Activated CD8-positive, alpha-beta memory T cell treated with anti-CD3 and anti-CD28 coated beads, Interleukin-2, amount 50 U/mL, for 48 hours (primary cell): Measurements from ENCODE around the gene NCKAP5.
"Not testable (repeated sequence)": the region's sequence is repeated elsewhere in the genome, so short reads cannot be mapped to it uniquely, and the experiment has no call there.

Source experiments
- DNase-seq: peaks from one replicate; pipeline ENCODE4 v3.0.0-alpha.2; 2020

The NCKAP5 gene

DNA sequence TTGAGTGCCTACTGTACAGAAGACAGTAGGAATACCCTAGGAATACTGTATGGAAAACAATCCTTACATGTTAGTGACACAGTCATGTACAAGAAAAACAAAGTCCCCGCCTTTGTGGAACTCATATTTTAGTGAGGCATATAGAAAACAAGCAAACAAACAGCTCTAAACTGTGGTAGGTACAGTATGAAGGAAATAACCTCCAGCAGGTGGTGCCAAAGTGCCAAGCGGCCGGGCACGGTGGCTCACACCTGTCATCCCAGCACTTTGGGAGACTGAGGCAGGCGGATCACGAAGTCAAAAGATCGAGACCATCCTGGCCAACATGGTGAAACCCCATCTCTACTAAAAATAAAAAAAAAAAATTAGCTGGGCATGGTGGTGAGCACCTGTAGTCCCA, 48.6 kb downstream of the NCKAP5 start:
- not testable (repeated sequence) for DNase-seq

DNA sequence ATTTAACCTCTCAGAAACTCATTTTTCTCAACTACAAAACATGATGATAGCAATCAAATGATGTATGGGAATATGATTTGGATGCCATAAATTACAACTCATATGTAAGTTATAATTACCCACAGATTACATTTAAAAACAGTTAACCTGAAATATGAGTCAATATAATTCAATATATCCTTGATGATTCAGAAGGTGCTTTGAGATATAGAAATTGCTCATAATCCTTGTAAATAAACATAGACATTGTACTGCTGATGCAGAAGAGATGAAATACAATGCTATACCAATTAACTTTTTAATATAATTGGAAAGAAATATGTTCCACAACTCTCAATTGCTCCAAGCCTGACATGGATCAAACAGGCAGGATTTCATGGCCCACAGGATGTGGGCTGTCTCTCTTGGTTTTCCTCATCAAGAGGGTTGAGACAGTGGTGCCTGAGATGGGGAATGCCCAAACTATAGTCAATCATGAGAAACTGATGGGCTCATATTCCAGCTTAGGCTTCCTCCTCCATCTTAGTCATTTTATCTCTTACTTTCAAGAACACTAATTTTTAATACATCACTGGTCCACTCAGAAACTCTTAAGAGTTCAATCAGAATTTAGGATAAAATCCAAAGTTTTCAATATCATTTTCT, 49.4 kb downstream of the NCKAP5 start:
- DNase-seq, result no peak

GRCh38 chr2:133517876-133518275, 50.4 kb downstream of the NCKAP5 start:
- no peak for DNase-seq

DNA sequence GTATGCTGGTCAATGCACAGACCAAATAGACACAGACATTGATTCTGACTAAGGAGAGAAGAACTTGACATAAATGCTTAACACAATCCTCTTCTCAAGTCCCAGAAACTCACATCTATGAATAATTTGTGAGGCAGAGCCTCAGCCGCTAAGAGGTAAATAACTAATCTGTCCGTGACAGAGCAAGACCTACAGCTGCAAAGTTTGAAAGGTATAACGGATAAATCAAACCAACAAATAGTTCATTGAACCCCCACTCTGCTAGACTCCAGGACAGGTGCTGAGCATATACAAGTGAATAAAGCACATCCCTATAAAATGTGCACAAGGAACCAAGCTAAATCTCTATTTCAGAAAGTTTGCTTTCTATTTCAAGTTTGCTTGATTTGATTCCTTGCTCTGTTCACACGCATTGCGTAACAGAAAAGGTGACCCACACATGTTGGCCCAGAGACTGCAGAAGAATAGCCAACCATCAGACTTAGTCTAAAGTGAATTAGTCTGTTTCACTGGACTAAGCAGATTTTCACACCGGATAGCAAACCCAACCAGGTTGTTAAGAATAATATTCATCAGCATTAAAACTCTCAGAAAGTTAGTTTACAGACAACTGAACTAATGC, 51.7 kb downstream of the NCKAP5 start:
- DNase-seq, result no peak

DNA sequence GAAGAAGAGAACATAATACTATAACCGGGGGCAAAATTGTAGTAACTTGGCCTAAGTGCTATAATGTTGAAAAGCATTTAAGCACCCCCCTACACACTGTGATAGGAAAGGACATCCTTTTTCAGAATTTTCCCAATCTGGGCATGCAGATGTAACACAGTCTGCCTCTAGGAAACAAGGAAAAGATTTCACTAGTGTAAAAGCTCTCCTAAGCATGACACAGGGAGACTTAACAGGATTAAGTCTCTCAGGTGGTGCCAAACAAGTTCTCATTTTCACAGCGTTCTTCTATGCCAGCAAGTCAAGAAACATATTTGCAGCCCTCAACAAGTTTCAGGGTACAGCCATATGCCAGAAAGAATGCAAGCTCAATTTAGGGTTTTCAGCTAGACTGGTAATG, 53.0 kb downstream of the NCKAP5 start:
- DNase-seq, result no peak

- DNase-seq, result no peak
These were observed 54.4 kb downstream of the NCKAP5 start for GRCh38 chr2:133513893-133514292.

- DNase-seq, result no peak
These were observed 56.1 kb downstream of the NCKAP5 start for GRCh38 chr2:133512121-133512520.

GRCh38 chr2:133511679-133512078, 56.6 kb downstream of the NCKAP5 start:
- DNase-seq, result no peak

- DNase-seq, result no peak
These were observed 58.5 kb downstream of the NCKAP5 start for GRCh38 chr2:133509777-133510176.

DNA sequence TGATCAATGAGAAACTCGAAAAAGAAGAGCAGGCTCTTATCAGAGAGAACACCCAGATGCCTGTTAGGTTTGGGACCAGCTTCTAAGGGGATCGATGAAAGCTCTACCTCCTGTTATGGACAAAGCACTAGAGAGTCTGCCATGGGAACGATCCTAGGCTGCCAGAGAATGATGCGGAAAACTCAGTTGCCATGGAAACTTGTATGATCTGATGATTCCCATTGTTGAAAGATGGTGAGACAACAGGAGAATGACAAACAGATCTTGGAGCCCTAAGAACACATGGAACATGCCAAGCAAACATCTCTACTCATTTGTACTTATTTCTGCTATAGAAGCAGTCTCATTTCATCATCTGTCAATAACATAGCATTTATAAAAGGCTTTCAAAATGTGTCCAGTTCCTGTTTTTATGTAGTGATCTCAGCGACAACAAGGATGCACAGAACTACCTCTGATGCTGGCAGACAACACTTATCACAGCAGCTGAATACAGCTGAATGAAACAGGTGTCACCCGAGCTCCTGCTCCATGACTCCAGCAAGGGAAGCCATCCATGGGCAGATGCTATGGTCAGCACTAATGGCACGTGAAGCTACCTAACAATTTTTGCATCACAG, 59.6 kb downstream of the NCKAP5 start:
- no peak for DNase-seq

- DNase-seq, result no peak
These were observed 61.3 kb downstream of the NCKAP5 start for GRCh38 chr2:133506996-133507395.

DNA sequence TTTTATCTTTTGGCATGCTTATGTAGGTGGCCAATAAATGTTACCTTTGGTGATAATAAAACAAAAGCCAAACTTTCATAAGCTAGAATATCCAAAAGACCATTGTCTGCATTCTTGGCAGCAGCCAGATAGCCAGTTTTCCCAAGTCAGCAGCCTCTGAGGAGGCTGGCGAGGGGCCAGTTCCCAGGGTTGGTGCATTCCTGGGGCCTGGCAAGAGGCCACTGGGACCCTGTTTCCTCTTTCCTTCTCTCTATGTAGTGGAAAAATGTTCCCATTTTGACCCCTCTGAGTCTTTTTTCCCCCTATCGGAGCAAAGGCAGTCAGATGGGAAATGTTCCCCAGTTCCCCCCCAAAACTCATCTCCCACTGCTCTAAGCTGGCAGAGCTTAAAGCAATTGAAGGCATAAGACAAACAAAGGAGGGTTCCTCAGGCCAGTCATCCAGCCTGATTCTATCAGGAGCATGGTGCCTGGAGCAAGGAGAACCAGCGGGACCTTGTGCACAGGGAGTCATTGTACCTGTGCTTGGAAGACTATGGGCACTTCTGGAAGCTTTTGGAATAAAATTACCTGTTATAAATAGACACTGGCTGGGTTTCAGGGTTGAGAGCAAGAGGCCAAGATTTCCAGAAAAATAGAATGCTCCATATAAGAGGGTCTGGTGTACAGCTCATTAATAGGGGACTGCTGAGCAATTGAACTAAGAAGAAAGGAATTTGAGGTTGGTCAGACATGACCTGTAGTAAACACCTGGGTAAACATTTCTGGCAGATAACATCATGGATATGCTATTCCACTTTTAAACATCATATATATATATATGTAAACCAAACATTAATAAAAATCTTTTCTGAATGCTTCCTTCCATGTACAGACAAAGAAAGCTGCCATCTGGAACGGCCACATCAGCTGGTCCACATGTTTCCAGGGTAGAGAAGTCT, 63.4 kb downstream of the NCKAP5 start:
- DNase-seq, result no peak

DNA sequence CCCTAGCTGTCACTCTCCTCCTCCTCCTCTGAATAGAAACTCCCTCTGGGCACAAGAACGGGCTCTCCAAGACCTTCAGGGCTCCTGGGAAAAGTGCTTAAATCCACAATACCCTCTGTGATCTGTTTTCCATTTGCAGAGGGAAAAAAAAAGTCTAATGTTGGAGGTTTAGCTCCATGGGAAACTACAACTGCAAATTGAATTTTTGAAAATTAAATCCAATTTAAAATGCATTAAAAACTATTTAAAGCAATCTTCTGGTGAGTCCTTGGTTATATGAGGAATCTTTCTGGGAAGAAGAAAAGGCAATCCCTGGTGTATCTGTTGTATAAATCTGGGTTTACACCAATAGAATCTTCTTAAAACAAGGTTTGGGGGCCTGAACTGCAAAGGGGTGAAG, 64.3 kb downstream of the NCKAP5 start:
- no peak for DNase-seq

DNA sequence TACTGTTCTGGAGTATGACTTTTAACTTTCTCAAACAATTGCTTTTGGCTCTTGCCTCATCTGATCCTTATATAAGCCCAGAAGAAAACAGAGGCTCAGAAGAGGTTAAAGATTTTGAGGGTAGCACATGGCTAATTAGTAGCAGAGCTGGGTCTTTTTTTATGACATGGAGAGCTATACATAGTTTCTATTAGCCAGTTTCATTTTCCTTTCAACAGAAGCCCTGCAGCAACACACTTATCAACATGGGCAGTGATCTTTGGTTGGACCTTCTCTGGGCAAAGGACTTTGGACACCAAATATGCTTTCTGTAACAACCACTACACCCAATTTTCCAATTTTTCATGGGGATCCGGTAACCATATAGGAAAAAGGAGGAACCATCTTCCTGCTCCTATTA, 64.9 kb downstream of the NCKAP5 start:
- DNase-seq, result no peak

- DNase-seq, result no peak
These were observed 65.6 kb downstream of the NCKAP5 start for GRCh38 chr2:133502678-133503077.

- DNase-seq, result no peak
These were observed 67.3 kb downstream of the NCKAP5 start for GRCh38 chr2:133500917-133501316.

- no peak for DNase-seq
These were observed 69.3 kb downstream of the NCKAP5 start for GRCh38 chr2:133498662-133499585.

DNA sequence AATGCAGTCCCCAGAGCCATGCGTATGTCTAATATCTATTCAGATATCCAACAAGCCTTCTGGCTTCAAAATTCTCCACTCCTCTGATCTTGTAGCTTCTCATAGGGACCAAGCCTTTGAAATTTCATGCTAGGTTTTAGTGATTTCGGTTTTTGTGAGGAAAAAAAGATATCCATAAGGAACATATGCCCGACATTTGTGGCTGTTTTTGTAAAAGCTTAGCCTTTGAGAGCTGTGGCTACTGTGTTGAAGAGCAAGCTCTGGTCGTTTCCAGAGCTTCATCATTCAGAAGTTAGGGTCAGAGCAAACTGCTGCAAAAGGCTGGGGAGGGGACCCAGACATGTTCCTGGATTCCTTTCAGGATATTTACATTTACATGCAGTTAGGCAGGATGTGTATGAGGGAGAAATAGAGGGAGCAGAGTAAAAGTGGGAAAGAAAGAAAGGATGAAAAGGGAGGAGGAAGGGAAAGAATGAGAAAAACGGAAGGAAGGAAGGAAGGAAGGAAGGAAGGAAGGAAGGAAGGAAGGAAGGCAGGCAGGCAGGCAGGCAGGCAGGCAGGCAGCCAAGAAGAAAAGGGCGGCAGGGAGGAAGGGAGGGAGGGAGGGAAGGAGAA, 70.2 kb downstream of the NCKAP5 start:
- DNase-seq, result no peak

DNA sequence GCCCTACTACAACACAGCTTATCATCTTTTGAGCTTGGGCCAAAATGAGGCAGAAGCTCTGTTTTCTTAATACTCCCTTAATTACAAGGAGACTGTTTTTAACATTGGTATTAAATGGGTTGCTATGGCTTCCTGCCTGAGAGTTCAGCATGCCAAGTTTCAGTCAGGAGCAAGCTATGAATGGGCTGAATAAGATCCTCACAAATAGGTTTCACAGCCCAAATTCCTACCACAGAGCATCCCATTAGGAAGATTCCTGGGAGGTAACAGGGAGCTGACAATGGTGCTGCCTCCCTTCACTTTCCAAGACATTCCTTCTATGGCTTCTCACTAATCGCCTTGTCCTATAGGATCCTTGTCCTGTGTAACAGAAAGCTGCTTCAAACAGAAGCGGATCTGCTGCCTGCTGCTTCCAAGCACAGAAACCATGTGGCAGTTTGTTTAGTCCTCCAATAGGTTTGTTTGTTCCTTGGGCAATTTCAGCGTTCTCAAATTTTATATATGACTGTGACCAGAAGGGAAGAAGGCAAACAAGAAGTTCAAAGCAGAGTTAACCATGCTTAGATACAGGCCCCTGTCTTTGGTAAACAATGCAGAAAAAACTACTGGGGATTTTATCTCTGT, 70.9 kb downstream of the NCKAP5 start:
- no peak for DNase-seq

- no peak for DNase-seq
These were observed 71.6 kb downstream of the NCKAP5 start for GRCh38 chr2:133496501-133497269.

DNA sequence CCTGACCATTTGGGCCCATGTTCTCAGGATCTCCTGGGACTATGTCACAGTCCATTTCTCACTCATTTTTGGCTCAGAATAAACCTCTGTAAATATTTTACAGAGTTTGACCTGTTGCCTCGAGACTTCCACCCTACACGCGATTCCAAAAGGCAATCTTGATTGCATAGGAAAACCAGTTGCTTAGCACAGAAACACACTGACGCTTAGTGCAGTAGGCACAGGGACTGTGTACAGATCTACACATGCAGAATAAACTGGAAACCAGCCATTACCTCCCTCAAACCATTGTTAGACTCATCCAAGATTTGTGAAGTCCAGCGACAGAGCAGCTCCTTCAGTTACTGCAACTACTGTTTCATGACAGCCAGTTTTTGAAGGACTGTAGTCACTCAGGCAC, 73.0 kb downstream of the NCKAP5 start:
- no peak for DNase-seq
